Heart left ventricle (tissue), 13 donors: ENCODE data around the gene SNX8.

Experiments
- CTCF ChIP-seq, 12 donors: fragments of 200-600 bp; sonication (generic) in 4 of 12; IDR thresholded peaks; one replicate each; pipeline versions ENCODE4 v1.5.0 to v1.8.0; 2018 to 2022; ENCODE audit warnings: antibody characterized with exemption in 12 of 12, mild to moderate bottlenecking in 5 of 12
- POLR2A ChIP-seq, 2 donors: fragments of 450-650 bp; IDR thresholded peaks; one replicate each; pipeline ENCODE4 v1.6.1; 2017; ENCODE audit warnings: antibody characterized with exemption in 2 of 2, mild to moderate bottlenecking in 2 of 2, moderate library complexity in 2 of 2
- donor health status: ischemic (EF 13 %, LVEDD 7.1; RV severe dilation, severe dysfunction).
- donor health status: DM: no; HTN: yes; CAD: no.
- donor health status: DM: no; HTN: no; CAD: no.
- donor health status: ischemic (EF 25% LVEDD 6.9; RV normal size, moderate dysfunction).
- donor health status: ischemic (EF 25% LVEDD 5.7; RV mildly dilated, moderate dysfunction).
- donor health status: ischemic (EF 35%, LVEDD 5.7; RV mildly dilated, moderate dysfunction).
- donor health status: nonischemic (EF 11% LVEDD 7.7; RV severe dilation, severe dysfunction).
- donor health status: DM: yes; HTN: yes; CAD: no.
- donor health status: PGD.
- donor health status: ischemic (EF 29% LVEDD 5.4; RV normal size, mild dysfunction).
- donor health status: nonischemic (EF 23%, LVEDD 6.1; RV moderate dilation, normal function).

- no peak for TF ChIP-seq CTCF (IDR thresholded peaks at IDR 0.05)
- no peak for TF ChIP-seq POLR2A (IDR thresholded peaks at IDR 0.05)
These were observed 47.3 kb downstream of the SNX8 start for GRCh38 chr7:2266911-2267310.
